Right renal cortex interstitium (tissue), 3 donors: ENCODE results near the gene HAP1. TPM values are rescaled to one million over a fixed set of nuclear protein-coding genes. Genes with fewer than 3 reads are reported as not detected.

Experiments used
- DNase-seq, 3 donors: peaks; one replicate each; pipeline ENCODE4 v3.0.0-alpha.2; 2013; ENCODE audit warnings: low read depth in 3 of 3, low spot score in 2 of 3
- polyA plus RNA-seq, 3 donors: library from polyadenylated mRNA; unstranded; fragments of 120-200 nt; gene quantifications; one replicate each; pipeline ENCODE4 v1.2.1, GENCODE V29; 2013; ENCODE audit not compliant: insufficient read length in 3 of 3

Gene HAP1
- polyA plus RNA-seq, 3 donors = 0.69 to 1.1 (median 0.98) TPM

- DNase-seq = no peak
Observed at GRCh38 chr17:41767324-41768042, 33.0 kb upstream of the HAP1 start.

GRCh38 chr17:41766135-41766534 is 31.7 kb upstream of the HAP1 start:
- no peak for DNase-seq

- no peak for DNase-seq
Observed at GRCh38 chr17:41763327-41763726, 28.9 kb upstream of the HAP1 start.

GRCh38 chr17:41762841-41763240 is 28.4 kb upstream of the HAP1 start:
- DNase-seq = no peak

- no peak for DNase-seq
Observed at GRCh38 chr17:41762391-41762790, 27.9 kb upstream of the HAP1 start.

- no peak for DNase-seq
Observed at GRCh38 chr17:41760878-41761277, 26.4 kb upstream of the HAP1 start.

GRCh38 chr17:41758601-41759000 is 24.2 kb upstream of the HAP1 start:
- no peak for DNase-seq

DNA sequence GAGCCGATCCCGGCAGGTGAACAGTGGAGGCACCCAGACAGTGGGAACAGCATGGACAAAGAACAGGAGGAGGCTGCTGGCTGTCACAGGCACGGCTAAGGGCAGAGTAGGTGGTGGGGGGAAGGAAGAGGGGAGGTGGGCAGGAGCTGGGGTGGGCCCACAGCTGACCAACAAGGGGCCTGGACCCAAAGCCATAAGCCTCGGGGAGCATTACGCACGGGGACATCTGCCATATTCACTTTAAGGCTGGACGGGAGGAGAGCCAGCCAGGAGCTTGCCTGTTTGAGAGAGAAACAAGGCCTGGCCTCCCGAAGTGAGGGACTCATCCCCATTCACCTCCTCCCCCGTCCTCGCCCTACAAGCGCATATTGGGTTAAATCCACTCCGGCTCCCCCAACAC is 19.6 kb upstream of the HAP1 start:
- no peak for DNase-seq

- DNase-seq = no peak
Observed at GRCh38 chr17:41751288-41751687, 16.8 kb upstream of the HAP1 start.

DNA sequence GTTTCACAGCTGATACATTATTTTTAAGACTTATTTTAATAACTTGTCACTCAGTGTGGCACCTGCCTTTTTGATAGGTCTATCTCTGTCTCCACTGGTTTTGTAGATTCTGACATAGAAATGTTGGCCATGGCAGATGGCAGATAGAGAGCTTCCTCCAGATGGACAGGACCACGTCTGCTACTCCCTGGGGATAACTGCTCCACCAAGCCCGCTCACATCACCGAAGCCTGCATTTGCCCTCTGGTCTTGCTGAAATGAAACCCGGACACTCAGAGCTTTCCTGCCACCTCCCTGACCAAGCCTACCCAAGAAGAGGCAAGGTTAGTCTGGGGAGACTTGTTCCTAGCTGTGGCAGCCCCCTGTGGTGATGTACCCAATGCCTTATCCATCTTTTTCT is 16.4 kb upstream of the HAP1 start:
- no peak for DNase-seq

DNA sequence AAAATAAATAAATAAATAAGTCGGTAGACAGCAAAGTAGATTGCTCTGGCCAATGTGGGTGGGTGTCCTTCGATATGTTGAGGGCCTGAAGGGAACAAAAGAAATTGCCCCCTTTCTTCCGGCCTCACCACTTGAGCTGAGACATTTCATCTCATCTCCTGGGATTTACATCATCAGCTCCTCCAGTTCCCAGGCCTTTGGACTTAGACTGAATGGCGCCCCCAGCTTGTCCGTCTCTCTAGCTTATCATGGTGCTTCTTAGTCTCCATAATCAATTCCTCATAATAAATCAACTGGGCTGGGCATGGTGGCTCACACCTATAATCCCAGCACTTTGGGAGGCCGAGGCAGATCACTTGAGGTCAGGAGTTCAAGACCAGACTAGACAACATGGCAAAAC is 13.8 kb upstream of the HAP1 start:
- no peak for DNase-seq

DNA sequence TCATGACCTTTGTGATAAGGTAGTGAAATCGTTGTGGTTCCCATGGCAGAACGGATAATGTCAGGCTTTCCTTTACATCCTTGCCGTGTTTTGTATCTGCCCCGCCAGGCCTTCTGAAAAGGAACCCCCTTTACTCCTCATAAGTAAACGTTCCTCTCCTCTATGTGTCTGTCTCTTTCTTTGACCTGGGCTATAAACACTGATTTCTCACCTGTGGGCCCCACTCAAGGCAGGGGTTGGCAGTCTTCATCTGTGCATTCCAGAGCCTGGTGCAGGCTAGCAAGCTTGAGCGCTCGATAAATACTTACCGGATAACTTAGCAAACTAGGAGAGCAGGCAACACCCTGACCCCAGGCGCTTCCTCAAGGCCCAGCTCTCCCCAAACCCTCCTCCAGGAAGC is 7.3 kb upstream of the HAP1 start:
- no peak for DNase-seq

DNA sequence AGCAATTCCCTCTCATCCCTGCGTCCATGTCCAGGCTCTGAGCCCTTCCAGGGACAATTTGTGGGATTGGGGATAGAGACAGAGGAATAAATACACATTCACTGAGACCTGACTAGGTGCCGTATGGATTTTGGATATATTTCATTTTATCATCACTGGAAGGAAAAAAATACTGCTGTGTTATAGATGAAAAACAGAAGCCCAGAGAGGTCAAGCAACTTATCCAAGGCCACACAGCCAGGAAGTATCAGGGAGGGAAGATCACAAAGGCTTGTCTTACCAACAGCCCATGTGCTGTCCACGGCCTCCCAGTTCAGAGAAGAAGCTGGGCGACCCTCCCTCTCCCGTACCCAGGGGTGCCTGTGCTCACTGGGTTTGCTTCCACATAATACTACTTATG is 6.1 kb upstream of the HAP1 start:
- no peak for DNase-seq

GRCh38 chr17:41739661-41740352 is 5.4 kb upstream of the HAP1 start:
- DNase-seq = no peak

DNA sequence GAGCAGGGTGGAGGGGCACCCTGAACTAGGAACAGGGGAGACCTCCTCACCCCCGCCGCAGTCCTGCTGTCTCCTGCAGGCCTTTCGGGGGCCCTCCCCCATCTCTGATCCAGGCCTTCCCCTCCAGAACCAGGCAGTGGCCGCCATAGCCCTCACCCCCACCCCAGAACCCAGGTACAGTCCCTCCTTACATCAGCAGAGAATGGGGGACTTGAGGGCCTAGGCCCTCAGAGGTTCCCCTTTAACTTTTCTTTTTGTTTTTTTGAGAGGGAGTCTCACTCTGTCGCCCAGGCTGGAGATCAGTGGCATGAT is 4.3 kb upstream of the HAP1 start:
- DNase-seq = no peak

- DNase-seq = peak; percentile 67 to 82 (median 69)
Observed at GRCh38 chr17:41738077-41738800, 3.8 kb upstream of the HAP1 start.

DNA sequence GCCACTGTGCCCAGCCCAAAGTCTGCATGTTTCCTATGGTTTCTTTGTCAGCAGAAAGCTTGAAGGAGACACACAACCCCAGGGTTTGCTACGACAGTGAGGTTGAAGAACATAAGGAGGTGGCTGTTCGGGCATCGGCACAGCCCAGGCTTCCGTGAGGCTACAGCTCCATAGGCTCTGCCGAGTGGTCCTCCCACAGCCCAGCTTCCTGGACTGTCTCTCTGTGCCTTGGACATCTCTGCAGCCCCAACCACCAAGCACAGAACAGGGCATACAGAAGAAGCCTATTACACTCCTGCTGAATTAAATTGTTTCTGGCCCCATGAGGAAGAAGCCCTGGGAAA is 3.2 kb upstream of the HAP1 start:
- DNase-seq = no peak

DNA sequence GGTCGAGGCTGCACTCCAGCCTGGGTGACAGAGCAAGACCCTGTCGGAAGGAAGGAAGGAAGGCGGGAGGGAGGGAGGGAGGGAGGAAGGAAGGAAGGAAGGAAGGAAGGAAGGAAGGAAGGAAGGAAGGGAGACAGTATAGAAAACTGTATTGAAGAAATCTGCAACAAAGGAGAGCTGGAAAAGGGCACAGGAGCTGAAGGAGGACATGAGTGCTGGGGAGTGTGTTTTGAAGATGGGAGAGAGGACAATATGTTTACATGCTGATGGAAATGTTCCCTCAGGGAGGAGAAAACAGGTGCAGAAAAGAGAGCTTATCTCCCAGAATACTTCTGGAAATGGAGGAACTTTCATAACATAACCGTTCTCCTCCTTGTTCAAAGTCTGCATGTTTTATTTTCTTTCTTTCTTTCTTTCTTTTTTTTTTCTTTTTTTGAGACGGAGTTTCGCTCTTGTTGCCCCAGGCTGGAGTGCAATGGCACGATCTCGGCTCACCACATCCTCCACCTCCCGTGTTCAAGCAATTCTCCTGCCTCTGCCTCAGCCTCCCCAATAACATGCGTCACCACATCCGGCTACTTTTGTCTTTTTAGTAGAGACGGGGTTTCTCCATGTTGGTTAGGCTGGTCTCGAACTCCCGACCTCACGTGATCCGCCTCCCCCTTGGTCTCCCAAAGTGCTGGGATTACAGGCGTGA is 2.7 kb upstream of the HAP1 start:
- DNase-seq = no peak

DNA sequence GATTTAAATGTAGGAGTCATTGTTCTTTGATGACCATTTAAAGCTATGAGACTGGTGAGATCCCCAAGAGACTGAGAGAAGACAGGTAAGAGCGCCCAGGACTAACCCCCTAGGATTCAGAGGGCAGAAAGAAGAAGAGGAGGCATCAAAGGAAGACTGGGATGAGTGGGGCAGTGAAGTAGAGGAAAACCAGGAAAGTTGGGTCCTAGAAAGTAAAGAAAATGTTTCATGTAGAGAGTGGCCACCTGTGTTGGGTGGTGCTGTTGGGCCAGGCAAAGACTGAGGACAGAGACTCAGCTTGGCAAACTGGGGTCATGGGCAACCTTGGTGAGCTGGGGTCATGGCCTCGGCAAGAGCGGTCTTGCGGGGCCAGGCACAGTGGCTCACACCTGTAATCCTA is 1.3 kb upstream of the HAP1 start:
- no peak for DNase-seq

GRCh38 chr17:41734949-41735313 is 488 bp upstream of the HAP1 start:
- no peak for DNase-seq

- no peak for DNase-seq
Observed at GRCh38 chr17:41733348-41734138, 900 bp downstream of the HAP1 start.
